Measurements from ENCODE around the gene HOXA11. TPM values are rescaled to one million over a fixed set of nuclear protein-coding genes. Genes with fewer than 3 reads are reported as not detected.

HOXA11 gene
- total RNA-seq, 6 donors from 2014 or later = not detected

- H3K36me3 ChIP-seq = no peaks in the 10 kb centered on the region
- WGBS, 2 donors = 3 to 16% methylated on average over 2 of the region's 2 CpGs
- DNase-seq (peak in 1 of 2 donors; percentile 21), ATAC-seq (ENCODE audit: low FRiP score in 2 of 2) (peak in 1 of 2 donors; percentile 18)
- no peak overlapping the region for H3K4me3 ChIP-seq
- peaks cover 0 to 13% (median 0%) of the 10 kb centered on the region in 4 donors for H3K27me3 ChIP-seq
- H3K27ac ChIP-seq = peak overlapping the region; percentile 49 to 60 (median 55)
- no peak for TF ChIP-seq POLR2A (IDR thresholded peaks at IDR 0.05)
- TF ChIP-seq POLR2AphosphoS5 (IDR thresholded peaks at IDR 0.05) = peak; percentile 17 to 43
- H3K4me1 ChIP-seq = peaks cover 32 to 49% (median 33%) of the 10 kb centered on the region in 4 donors
- no peaks in the 10 kb centered on the region for H3K9me3 ChIP-seq
Measured at GRCh38 chr7:27134392-27134791, 50.6 kb downstream of the HOXA11 start.

GRCh38 chr7:27133409-27134231 lies 51.4 kb downstream of the HOXA11 start:
- Histone ChIP-seq H3K4me1 (peaks cover 32 to 49% (median 34%) of the 10 kb centered on the region in 4 donors), H3K36me3 (no peaks in the 10 kb centered on the region), H3K27me3 (peaks cover 0 to 13% (median 0%) of the 10 kb centered on the region in 4 donors), H3K27ac (peak overlapping the region; percentile 49 to 60 (median 55)), H3K9me3 (no peaks in the 10 kb centered on the region), H3K4me3 (no peak overlapping the region)
- peak in 1 of 2 donors; percentile 15 for DNase-seq
- TF ChIP-seq POLR2A (IDR thresholded peaks at IDR 0.05) = no peak
- no peak for TF ChIP-seq POLR2AphosphoS5 (IDR thresholded peaks at IDR 0.05)
- no peak for TF ChIP-seq EP300 (IDR thresholded peaks at IDR 0.05)
- TF ChIP-seq CTCF (IDR thresholded peaks at IDR 0.05) = no peak
- no peak for ATAC-seq (ENCODE audit: low FRiP score in 2 of 2)
- WGBS, 2 donors = 34 to 42% methylated on average over 18 of the region's 18 CpGs

- H3K27ac ChIP-seq = peak overlapping the region in 3 of 4 donors; percentile 5 to 56 (median 54)
- no peak overlapping the region for H3K4me3 ChIP-seq
- no peak for DNase-seq
- ATAC-seq (ENCODE audit: low FRiP score in 2 of 2) = no peak
- TF ChIP-seq EP300 (IDR thresholded peaks at IDR 0.05) (no peak), POLR2AphosphoS5 (IDR thresholded peaks at IDR 0.05) (no peak), CTCF (IDR thresholded peaks at IDR 0.05) (no peak), POLR2A (IDR thresholded peaks at IDR 0.05) (no peak)
- whole genome bisulfite sequencing, 2 donors = 37 to 39% methylated on average over 6 of the region's 6 CpGs
- H3K9me3 ChIP-seq = no peaks in the 10 kb centered on the region
- H3K36me3 ChIP-seq = no peaks in the 10 kb centered on the region
- peaks cover 32 to 50% (median 37%) of the 10 kb centered on the region in 4 donors for H3K4me1 ChIP-seq
- H3K27me3 ChIP-seq = peaks cover 0 to 13% (median 0%) of the 10 kb centered on the region in 4 donors
Measured at GRCh38 chr7:27132978-27133377, 52.1 kb downstream of the HOXA11 start.

- TF ChIP-seq POLR2A (IDR thresholded peaks at IDR 0.05) = no peak
- TF ChIP-seq POLR2AphosphoS5 (IDR thresholded peaks at IDR 0.05) = no peak
- TF ChIP-seq EP300 (IDR thresholded peaks at IDR 0.05) = no peak
- no peak for TF ChIP-seq CTCF (IDR thresholded peaks at IDR 0.05)
- peaks cover 0 to 13% (median 0%) of the 10 kb centered on the region in 4 donors for H3K27me3 ChIP-seq
- no peaks in the 10 kb centered on the region for H3K36me3 ChIP-seq
- ATAC-seq (ENCODE audit: low FRiP score in 2 of 2) = no peak
- H3K9me3 ChIP-seq = no peaks in the 10 kb centered on the region
- no peak overlapping the region for H3K4me3 ChIP-seq
- H3K27ac ChIP-seq = peak overlapping the region in 1 of 4 donors; percentile 91
- no peak for DNase-seq
- H3K4me1 ChIP-seq = peaks cover 30 to 58% (median 37%) of the 10 kb centered on the region in 4 donors
- WGBS, 2 donors = 62 to 67% methylated on average over 2 of the region's 2 CpGs
Measured at GRCh38 chr7:27132214-27132613, 52.8 kb downstream of the HOXA11 start.

GRCh38 chr7:27131390-27131819 lies 53.6 kb downstream of the HOXA11 start:
- Histone ChIP-seq H3K4me1 (peaks cover 27 to 54% (median 34%) of the 10 kb centered on the region in 4 donors), H3K27me3 (peaks cover 0 to 13% (median 0%) of the 10 kb centered on the region in 4 donors)
- no peak for TF ChIP-seq POLR2A (IDR thresholded peaks at IDR 0.05)
- TF ChIP-seq POLR2AphosphoS5 (IDR thresholded peaks at IDR 0.05) = no peak
- no peak for TF ChIP-seq EP300 (IDR thresholded peaks at IDR 0.05)
- TF ChIP-seq CTCF (IDR thresholded peaks at IDR 0.05) = no peak

More at GRCh38 chr7:27131390-27131819, 53.6 kb downstream of the HOXA11 start:
- Histone ChIP-seq H3K27ac (peak overlapping the region; percentile 87 to 97 (median 89)), H3K4me3 (peak overlapping the region in 3 of 4 donors; percentile 68 to 72 (median 71)), H3K9me3 (no peaks in the 10 kb centered on the region), H3K36me3 (no peaks in the 10 kb centered on the region)
- DNase-seq (no peak), ATAC-seq (ENCODE audit: low FRiP score in 2 of 2) (no peak)
- 33 to 47% methylated on average over 12 of the region's 12 CpGs for WGBS, 2 donors
